Thyroid gland (tissue), 4 donors: ENCODE results near the gene GALK2. TPM values are rescaled to one million over a fixed set of nuclear protein-coding genes. Genes with fewer than 3 reads are reported as not detected.

ENCODE experiments used
- DNase-seq, 2 donors: peaks; one replicate each; pipeline ENCODE4 v3.0.0-alpha.2; 2019
- H3K27ac ChIP-seq, 3 donors: fragments of 200-600 bp; sonication (generic); 1 replicate in 2 of 3; 2 replicates in 1 of 3; pipeline ENCODE4 v1.5.1; 2016 to 2019; ENCODE audit warnings: mild to moderate bottlenecking in 1 of 3, moderate library complexity in 1 of 3
- H3K27me3 ChIP-seq: fragments of 200-600 bp; sonication (generic); one replicate; pipeline ENCODE4 v1.5.1; 2019
- H3K36me3 ChIP-seq, 2 donors: fragments of 200-600 bp; sonication (generic); one replicate each; pipeline ENCODE4 v1.5.1; 2016 to 2019
- H3K4me1 ChIP-seq, 2 donors: fragments of 200-600 bp; sonication (generic); one replicate each; pipeline ENCODE4 v1.5.1; 2017 to 2019
- H3K4me3 ChIP-seq, 3 donors: fragments of 200-600 bp; sonication (generic); replicated peaks in 1 of 3; 1 replicate in 2 of 3; 2 replicates in 1 of 3; pipeline ENCODE4 v1.5.1; 2016; ENCODE audit warnings: mild to moderate bottlenecking in 1 of 3
- H3K9me3 ChIP-seq: fragments of 200-600 bp; sonication (generic); one replicate; pipeline ENCODE4 v1.5.1; 2017
- CTCF ChIP-seq, 6 experiments: fragments of 200-600 bp in 3 of 6; fragments of 450-650 bp in 3 of 6; sonication (generic) in 3 of 6; IDR thresholded peaks; one replicate each; pipeline ENCODE4 v1.5.1; 2016 to 2019; ENCODE audit warnings: antibody characterized with exemption in 6 of 6, mild to moderate bottlenecking in 2 of 6, inconsistent platforms in 1 of 6, moderate library complexity in 1 of 6
- POLR2A ChIP-seq, 2 donors: fragments of 450-650 bp; IDR thresholded peaks; one replicate each; pipeline ENCODE4 v1.6.1; 2017; ENCODE audit warnings: antibody characterized with exemption in 2 of 2, mild to moderate bottlenecking in 2 of 2, moderate library complexity in 1 of 2
- WGBS, 2 donors: methylation state at CpG; one replicate each; pipeline ENCODE4 v1.1.5; 2017; 5-methylcytosine and 5-hydroxymethylcytosine counted together
- intact Hi-C: fragments of 100-400 bp; cut with DNase I; formaldehyde crosslinking; loops from one replicate; pipeline ENCODE4 v1.15.1; 2023
- total RNA-seq, 4 donors: library from RNA; depleted of rRNA; stranded (reverse); fragments of >200 nt; gene quantifications; one replicate each; pipeline ENCODE4 v1.2.3, GENCODE V29; 2016

GALK2 gene
- total RNA-seq, 4 donors from 2014 or later: 50.4 to 85.5 (median 67.8) TPM

- Histone ChIP-seq H3K4me1 (peaks cover 0 to 6% of the 10 kb centered on the region in 2 donors), H3K36me3 (peaks cover 23 to 27% of the 10 kb centered on the region in 2 donors), H3K27ac (no peak overlapping the region), H3K4me3 (no peak overlapping the region), H3K9me3 (no peaks in the 10 kb centered on the region), H3K27me3 (no peaks in the 10 kb centered on the region)
- intact Hi-C loops: no loop called here
- WGBS, 2 donors: 33 to 37% methylated on average over 3 of the region's 3 CpGs
- TF ChIP-seq POLR2A (IDR thresholded peaks at IDR 0.05) (no peak), CTCF (IDR thresholded peaks at IDR 0.05) (peak in 5 of 6 experiments; percentile 15 to 72 (median 51))
- DNase-seq: peak; percentile 19 to 41
Observed at GRCh38 chr15:49145651-49146609, 24.1 kb upstream of the GALK2 start.

DNA sequence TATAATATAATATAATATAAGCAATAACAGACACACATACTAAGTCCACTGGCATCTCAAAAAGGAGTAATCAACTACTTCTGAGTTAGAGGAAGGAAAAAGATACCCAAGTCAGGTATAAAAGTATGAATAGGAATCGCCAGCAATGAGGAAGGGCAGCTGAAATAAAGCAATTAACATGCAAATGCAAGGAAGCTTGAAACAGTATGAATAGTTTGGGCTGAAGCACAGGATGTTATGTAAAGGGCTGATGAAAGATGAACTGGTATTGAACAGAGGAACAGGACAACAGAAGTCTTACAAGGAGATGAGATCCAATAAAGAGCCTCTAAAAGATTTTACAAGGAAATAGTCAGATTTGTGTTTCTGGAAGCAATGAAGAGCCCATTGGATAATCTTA is 21.7 kb upstream of the GALK2 start:
- TF ChIP-seq CTCF (IDR thresholded peaks at IDR 0.05): no peak
- no peak for TF ChIP-seq POLR2A (IDR thresholded peaks at IDR 0.05)
- H3K4me1 ChIP-seq: peaks cover 2 to 8% of the 10 kb centered on the region in 2 donors
- 78 to 81% methylated on average over 1 of the region's 1 CpG for WGBS, 2 donors

DNA sequence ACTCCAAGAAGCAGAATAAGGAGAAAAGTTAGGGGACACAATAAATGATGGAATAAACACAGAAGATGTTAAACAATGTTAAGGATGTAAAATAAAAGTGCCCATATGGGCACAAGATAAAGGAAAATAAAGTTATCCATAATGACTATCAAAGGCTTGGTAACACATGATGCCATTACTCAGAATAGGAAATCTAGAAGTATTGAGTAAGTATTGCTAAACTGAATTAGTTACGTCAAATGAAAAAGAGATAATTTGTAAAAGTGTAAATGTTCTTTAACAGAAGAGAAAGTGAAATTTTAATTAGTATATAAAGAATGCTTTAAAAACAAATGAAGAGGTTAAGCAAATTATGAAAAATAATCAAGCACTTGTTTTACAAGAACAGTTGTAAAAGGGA is 21.3 kb upstream of the GALK2 start:
- H3K27ac ChIP-seq: no peak overlapping the region
- peaks cover 6 to 12% of the 10 kb centered on the region in 2 donors for H3K4me1 ChIP-seq
- no peaks in the 10 kb centered on the region for H3K27me3 ChIP-seq
- 93% methylated on average over 1 of the region's 1 CpG for WGBS, 2 donors
- no peak for DNase-seq
- H3K36me3 ChIP-seq: peaks cover under 1 to 1% of the 10 kb centered on the region in 2 donors
- TF ChIP-seq POLR2A (IDR thresholded peaks at IDR 0.05) (no peak), CTCF (IDR thresholded peaks at IDR 0.05) (no peak)
- no peaks in the 10 kb centered on the region for H3K9me3 ChIP-seq
- no peak overlapping the region for H3K4me3 ChIP-seq
- intact Hi-C loops: no loop called here

More for the DNA sequence above, 21.7 kb upstream of the GALK2 start:
- Histone ChIP-seq H3K4me3 (no peak overlapping the region), H3K27me3 (no peaks in the 10 kb centered on the region), H3K36me3 (peaks cover 5% of the 10 kb centered on the region in 2 donors), H3K9me3 (no peaks in the 10 kb centered on the region), H3K27ac (no peak overlapping the region)
- intact Hi-C loops: no loop called here
- no peak for DNase-seq

DNA sequence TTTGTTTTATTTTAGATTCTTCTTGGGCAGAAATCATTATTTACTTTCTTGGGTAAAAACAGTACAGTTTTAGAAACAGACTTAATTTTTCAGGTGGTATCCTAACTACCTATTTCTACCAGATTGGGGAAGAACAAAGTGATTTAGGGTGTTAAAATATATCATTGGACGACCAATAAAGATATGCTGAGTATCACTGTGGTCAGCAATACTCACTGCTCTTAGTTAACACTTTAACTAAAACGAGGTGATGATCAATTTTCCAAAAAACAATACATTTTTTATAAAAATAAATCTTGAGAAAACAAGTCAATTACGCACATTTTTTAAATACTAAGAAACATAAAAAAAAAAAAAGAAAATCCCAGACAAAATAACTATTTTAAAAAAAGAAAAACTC is 18.2 kb upstream of the GALK2 start:
- no peak overlapping the region for H3K27ac ChIP-seq
- no peak for TF ChIP-seq CTCF (IDR thresholded peaks at IDR 0.05)
- TF ChIP-seq POLR2A (IDR thresholded peaks at IDR 0.05): no peak
- H3K4me1 ChIP-seq: peaks cover 14 to 16% of the 10 kb centered on the region in 2 donors
- no peak for DNase-seq
- intact Hi-C loops: loop anchor here (10.0 kb wide), 1 partner anchor 97 kb away; no protein-coding TSS in a partner anchor
- no peak overlapping the region for H3K4me3 ChIP-seq
- H3K9me3 ChIP-seq: no peaks in the 10 kb centered on the region
- no peaks in the 10 kb centered on the region for H3K27me3 ChIP-seq
- H3K36me3 ChIP-seq: no peaks in the 10 kb centered on the region
- WGBS, 2 donors: 84 to 88% methylated on average over 3 of the region's 3 CpGs
